HFFc6 (cell line): ENCODE results near the gene HDAC2. TPM values are rescaled to one million over a fixed set of nuclear protein-coding genes. Genes with fewer than 3 reads are reported as not detected.

Source experiments
- DNase-seq: peaks from one replicate; pipeline ENCODE4 v3.0.0-alpha.2; 2018
- H3K27ac Mint-ChIP-seq: 2 replicates; pipeline ENCODE4 v1.8.0; 2020; ENCODE audit warnings: mild to moderate bottlenecking, mixed read lengths
- H3K27me3 Mint-ChIP-seq: 2 replicates; pipeline ENCODE4 v1.8.0; 2021; ENCODE audit warnings: mild to moderate bottlenecking, moderate library complexity, mixed read lengths; ENCODE audit not compliant: insufficient read depth
- H3K36me3 Mint-ChIP-seq: 2 replicates; pipeline ENCODE4 v1.8.0; 2021; ENCODE audit warnings: low read depth, mixed read lengths
- H3K4me1 Mint-ChIP-seq: 2 replicates; pipeline ENCODE4 v1.8.0; 2020; ENCODE audit warnings: low read depth, mixed read lengths
- H3K4me3 Mint-ChIP-seq: 2 replicates; pipeline ENCODE4 v1.8.0; 2020; ENCODE audit warnings: mild to moderate bottlenecking, moderate library complexity, mixed read lengths
- H3K9me3 Mint-ChIP-seq: 2 replicates; pipeline ENCODE4 v1.8.0; 2020; ENCODE audit warnings: mild to moderate bottlenecking, mixed read lengths
- total RNA-seq, 6 experiments: library from RNA; stranded (reverse); fragmentation: NEBNext Ultra II Directional; extraction: Animal tissue kit (Norgen Biotek cat#: 25700); gene quantifications; 2 replicates in 1 of 6; 3 replicates in 5 of 6; pipeline ENCODE4 v1.2.3, GENCODE V29; 2021
- TF ChIP-seq, protein P1 (sequence below): fragments of 200-600 bp; sonication (generic); IDR thresholded peaks from 2 replicates; pipeline ENCODE4 v1.5.0; 2021; ENCODE audit warnings: antibody characterized with exemption, mild to moderate bottlenecking

Gene HDAC2
- total RNA-seq, 6 experiments from 2014 or later, result 85.8 to 108 (median 103) TPM

DNA sequence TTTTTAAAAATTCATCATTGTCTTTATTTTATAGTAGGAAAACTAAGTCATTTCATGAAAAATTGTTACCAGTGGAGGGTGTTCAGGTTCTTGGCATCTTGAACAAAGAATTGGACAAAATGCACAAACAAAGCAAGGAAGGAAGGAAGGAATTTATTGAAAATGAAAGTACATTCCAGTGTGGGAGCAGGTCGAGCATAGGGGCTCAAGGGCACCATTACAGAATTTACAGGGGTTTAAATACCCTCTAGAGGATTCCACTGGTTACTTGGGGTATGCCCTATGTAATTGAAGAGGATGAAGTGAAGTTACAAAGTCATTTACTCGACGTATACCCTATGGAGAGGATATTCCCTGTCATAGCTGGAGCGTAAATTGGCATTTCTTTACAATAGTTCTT is 37.4 kb upstream of the HDAC2 start:
- no peak overlapping the region for H3K27ac Mint-ChIP-seq
- no peaks in the 10 kb centered on the region for H3K36me3 Mint-ChIP-seq
- no peak for DNase-seq
- H3K4me3 Mint-ChIP-seq, result peak overlapping the region; percentile 56
- H3K27me3 Mint-ChIP-seq, result no peaks in the 10 kb centered on the region
- TF ChIP-seq, protein P1, sequence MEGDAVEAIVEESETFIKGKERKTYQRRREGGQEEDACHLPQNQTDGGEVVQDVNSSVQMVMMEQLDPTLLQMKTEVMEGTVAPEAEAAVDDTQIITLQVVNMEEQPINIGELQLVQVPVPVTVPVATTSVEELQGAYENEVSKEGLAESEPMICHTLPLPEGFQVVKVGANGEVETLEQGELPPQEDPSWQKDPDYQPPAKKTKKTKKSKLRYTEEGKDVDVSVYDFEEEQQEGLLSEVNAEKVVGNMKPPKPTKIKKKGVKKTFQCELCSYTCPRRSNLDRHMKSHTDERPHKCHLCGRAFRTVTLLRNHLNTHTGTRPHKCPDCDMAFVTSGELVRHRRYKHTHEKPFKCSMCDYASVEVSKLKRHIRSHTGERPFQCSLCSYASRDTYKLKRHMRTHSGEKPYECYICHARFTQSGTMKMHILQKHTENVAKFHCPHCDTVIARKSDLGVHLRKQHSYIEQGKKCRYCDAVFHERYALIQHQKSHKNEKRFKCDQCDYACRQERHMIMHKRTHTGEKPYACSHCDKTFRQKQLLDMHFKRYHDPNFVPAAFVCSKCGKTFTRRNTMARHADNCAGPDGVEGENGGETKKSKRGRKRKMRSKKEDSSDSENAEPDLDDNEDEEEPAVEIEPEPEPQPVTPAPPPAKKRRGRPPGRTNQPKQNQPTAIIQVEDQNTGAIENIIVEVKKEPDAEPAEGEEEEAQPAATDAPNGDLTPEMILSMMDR, result no peak
- no peaks in the 10 kb centered on the region for H3K9me3 Mint-ChIP-seq
- H3K4me1 Mint-ChIP-seq, result peaks cover 18% of the 10 kb centered on the region

DNA sequence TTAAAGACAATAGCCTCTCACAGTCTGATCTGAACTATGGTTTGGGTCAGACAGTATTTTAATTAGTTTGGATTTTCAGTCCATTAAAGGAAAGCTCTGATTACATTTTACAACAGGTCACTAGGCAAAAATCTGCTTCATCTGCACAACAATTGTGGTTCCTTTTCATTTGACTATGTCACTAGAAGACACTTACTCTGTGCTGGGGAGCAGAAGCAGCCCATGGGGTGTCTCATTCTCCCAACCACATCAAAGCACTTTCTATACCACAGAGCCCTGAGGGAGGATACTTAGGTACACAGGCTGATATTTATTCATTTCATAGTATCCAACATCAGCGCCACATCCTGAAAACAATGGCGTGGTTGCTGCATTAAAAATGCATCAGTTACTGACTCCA is 36.6 kb upstream of the HDAC2 start:
- Mint-ChIP-seq H3K9me3 (no peaks in the 10 kb centered on the region), H3K27ac (no peak overlapping the region), H3K4me1 (peaks cover 18% of the 10 kb centered on the region), H3K27me3 (no peaks in the 10 kb centered on the region), H3K4me3 (no peak overlapping the region), H3K36me3 (no peaks in the 10 kb centered on the region)
- no peak for DNase-seq
- TF ChIP-seq, protein P1, result no peak

DNA sequence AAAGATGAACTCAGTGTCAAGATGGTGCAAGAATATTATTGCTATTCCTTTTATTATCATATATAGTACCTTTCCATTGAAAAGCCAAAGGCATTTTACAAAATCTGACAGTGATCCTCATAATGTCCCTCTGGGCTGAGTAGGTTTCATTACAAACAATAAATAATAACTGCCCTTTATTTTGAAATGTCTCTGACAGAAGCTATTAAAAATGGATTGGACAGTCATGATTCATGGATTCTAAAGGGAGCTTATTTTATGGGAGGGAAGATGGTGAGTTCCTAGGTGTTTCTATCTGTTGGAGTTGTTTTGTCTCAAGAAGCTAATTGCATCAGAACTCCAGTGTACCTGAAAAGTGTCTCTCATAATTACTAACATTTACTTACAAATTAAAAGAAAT is 30.4 kb upstream of the HDAC2 start:
- H3K27ac Mint-ChIP-seq, result no peak overlapping the region
- no peaks in the 10 kb centered on the region; the same call in 1 of the 2 replicates for H3K27me3 Mint-ChIP-seq
- H3K36me3 Mint-ChIP-seq, result peaks cover 10% of the 10 kb centered on the region
- 0 out of 2 replicates have a peak, but pooled peaks cover 6% of the 10 kb centered on the region for H3K9me3 Mint-ChIP-seq
- DNase-seq, result no peak
- TF ChIP-seq, protein P1, result no peak
- H3K4me3 Mint-ChIP-seq, result no peak overlapping the region
- peaks cover 55% of the 10 kb centered on the region for H3K4me1 Mint-ChIP-seq

DNA sequence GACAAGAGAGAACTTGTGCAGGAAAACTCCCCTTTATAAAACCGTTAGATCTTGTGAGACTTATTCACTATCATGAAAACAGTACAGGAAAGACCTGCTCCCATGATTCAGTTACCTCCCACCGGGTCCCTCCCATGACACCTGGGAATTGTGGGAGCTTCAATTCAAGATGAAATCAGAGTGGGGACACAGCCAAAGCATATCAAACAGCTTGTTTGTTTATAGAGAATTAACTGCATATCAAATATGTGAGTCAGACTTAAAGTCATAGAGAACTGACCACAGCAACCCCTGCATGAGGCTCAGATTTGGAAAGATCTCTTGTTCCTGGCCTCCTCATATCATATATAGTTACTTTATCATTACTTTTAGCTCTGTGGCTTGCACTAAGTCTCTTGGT is 29.1 kb upstream of the HDAC2 start:
- peaks cover 68% of the 10 kb centered on the region for H3K4me1 Mint-ChIP-seq

DNA sequence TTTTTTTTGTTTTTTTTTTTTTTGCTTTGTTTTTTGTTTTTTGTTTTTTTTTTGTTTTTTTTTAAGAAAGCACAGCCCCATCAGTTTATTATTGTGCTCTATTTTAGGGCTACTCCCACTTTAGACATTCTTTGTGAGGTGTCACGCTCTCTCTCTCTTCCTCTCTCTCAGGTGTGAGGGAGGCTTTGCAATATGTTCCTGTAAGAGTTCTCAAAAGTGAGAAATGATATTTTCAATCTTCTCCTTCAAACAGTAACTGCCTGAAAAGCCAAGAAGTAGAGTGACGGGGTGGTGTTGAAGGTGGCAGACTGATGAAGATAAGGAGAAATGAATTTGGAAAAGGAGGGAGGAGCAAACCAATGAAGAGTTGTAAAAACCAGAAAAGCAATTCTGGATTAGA is 28.3 kb upstream of the HDAC2 start:
- Mint-ChIP-seq H3K9me3 (0 out of 2 replicates have a peak, but pooled peaks cover 6% of the 10 kb centered on the region), H3K36me3 (peaks cover 10% of the 10 kb centered on the region), H3K4me3 (no peak overlapping the region), H3K27ac (no peak overlapping the region), H3K4me1 (peaks cover 74% of the 10 kb centered on the region), H3K27me3 (no peaks in the 10 kb centered on the region; the same call in 1 of the 2 replicates)
- no peak for DNase-seq
- TF ChIP-seq, protein P1, result no peak

More for the DNA sequence above, 29.1 kb upstream of the HDAC2 start:
- H3K4me3 Mint-ChIP-seq, result no peak overlapping the region
- no peaks in the 10 kb centered on the region; the same call in 1 of the 2 replicates for H3K27me3 Mint-ChIP-seq
- peaks cover 10% of the 10 kb centered on the region for H3K36me3 Mint-ChIP-seq
- peak; percentile 29 for DNase-seq
- H3K9me3 Mint-ChIP-seq, result 0 out of 2 replicates have a peak, but pooled peaks cover 6% of the 10 kb centered on the region
- 0 out of 2 replicates have a peak overlapping the region, but pooled peaks have one; percentile 20 for H3K27ac Mint-ChIP-seq
- TF ChIP-seq, protein P1, result no peak
